ENCODE data around the gene SMPDL3B.

DNA sequence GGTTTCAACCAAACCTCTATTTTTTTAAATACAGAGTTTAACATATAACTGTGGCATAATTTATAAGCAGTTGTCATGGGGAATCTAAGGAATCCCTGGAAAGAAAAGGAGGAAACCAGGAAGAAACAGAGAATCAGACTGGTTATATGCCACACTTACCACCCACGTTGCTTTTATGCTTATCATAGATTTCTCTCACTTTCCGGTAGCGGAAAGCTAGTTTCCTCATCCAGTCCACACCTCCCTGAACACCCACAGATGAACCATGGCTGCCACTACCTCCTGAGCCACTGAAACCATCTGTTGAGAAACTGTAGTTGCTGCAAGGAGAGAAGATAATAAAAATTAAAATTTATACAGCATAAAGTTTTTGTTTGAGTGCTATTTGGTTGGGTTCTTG is 58.4 kb downstream of the SMPDL3B start:
- no peak for TF ChIP-seq NR2C2 (CRISPR knock-in tag; IDR thresholded peaks at IDR 0.05; ENCODE audit: borderline replicate concordance)
- TF ChIP-seq, protein P1, sequence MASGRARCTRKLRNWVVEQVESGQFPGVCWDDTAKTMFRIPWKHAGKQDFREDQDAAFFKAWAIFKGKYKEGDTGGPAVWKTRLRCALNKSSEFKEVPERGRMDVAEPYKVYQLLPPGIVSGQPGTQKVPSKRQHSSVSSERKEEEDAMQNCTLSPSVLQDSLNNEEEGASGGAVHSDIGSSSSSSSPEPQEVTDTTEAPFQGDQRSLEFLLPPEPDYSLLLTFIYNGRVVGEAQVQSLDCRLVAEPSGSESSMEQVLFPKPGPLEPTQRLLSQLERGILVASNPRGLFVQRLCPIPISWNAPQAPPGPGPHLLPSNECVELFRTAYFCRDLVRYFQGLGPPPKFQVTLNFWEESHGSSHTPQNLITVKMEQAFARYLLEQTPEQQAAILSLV (CRISPR knock-in tag; IDR thresholded peaks at IDR 0.05; ENCODE audit: borderline replicate concordance), result no peak
- TF ChIP-seq RBFOX2 (IDR thresholded peaks at IDR 0.05; ENCODE audit: low read depth, low read length), result no peak
- TF ChIP-seq SKI (IDR thresholded peaks at IDR 0.05; ENCODE audit: partially characterized antibody), result no peak
- TF ChIP-seq TSC22D2 (CRISPR knock-in tag; IDR thresholded peaks at IDR 0.05; ENCODE audit: borderline replicate concordance), result no peak
- TF ChIP-seq, protein P2, sequence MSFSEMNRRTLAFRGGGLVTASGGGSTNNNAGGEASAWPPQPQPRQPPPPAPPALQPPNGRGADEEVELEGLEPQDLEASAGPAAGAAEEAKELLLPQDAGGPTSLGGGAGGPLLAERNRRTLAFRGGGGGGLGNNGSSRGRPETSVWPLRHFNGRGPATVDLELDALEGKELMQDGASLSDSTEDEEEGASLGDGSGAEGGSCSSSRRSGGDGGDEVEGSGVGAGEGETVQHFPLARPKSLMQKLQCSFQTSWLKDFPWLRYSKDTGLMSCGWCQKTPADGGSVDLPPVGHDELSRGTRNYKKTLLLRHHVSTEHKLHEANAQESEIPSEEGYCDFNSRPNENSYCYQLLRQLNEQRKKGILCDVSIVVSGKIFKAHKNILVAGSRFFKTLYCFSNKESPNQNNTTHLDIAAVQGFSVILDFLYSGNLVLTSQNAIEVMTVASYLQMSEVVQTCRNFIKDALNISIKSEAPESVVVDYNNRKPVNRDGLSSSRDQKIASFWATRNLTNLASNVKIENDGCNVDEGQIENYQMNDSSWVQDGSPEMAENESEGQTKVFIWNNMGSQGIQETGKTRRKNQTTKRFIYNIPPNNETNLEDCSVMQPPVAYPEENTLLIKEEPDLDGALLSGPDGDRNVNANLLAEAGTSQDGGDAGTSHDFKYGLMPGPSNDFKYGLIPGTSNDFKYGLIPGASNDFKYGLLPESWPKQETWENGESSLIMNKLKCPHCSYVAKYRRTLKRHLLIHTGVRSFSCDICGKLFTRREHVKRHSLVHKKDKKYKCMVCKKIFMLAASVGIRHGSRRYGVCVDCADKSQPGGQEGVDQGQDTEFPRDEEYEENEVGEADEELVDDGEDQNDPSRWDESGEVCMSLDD (CRISPR knock-in tag; IDR thresholded peaks at IDR 0.05; ENCODE audit: borderline replicate concordance), result no peak
- TF ChIP-seq ZNF431 (CRISPR knock-in tag; IDR thresholded peaks at IDR 0.05; ENCODE audit: borderline replicate concordance, low read depth), result no peak
- TF ChIP-seq, protein P3, sequence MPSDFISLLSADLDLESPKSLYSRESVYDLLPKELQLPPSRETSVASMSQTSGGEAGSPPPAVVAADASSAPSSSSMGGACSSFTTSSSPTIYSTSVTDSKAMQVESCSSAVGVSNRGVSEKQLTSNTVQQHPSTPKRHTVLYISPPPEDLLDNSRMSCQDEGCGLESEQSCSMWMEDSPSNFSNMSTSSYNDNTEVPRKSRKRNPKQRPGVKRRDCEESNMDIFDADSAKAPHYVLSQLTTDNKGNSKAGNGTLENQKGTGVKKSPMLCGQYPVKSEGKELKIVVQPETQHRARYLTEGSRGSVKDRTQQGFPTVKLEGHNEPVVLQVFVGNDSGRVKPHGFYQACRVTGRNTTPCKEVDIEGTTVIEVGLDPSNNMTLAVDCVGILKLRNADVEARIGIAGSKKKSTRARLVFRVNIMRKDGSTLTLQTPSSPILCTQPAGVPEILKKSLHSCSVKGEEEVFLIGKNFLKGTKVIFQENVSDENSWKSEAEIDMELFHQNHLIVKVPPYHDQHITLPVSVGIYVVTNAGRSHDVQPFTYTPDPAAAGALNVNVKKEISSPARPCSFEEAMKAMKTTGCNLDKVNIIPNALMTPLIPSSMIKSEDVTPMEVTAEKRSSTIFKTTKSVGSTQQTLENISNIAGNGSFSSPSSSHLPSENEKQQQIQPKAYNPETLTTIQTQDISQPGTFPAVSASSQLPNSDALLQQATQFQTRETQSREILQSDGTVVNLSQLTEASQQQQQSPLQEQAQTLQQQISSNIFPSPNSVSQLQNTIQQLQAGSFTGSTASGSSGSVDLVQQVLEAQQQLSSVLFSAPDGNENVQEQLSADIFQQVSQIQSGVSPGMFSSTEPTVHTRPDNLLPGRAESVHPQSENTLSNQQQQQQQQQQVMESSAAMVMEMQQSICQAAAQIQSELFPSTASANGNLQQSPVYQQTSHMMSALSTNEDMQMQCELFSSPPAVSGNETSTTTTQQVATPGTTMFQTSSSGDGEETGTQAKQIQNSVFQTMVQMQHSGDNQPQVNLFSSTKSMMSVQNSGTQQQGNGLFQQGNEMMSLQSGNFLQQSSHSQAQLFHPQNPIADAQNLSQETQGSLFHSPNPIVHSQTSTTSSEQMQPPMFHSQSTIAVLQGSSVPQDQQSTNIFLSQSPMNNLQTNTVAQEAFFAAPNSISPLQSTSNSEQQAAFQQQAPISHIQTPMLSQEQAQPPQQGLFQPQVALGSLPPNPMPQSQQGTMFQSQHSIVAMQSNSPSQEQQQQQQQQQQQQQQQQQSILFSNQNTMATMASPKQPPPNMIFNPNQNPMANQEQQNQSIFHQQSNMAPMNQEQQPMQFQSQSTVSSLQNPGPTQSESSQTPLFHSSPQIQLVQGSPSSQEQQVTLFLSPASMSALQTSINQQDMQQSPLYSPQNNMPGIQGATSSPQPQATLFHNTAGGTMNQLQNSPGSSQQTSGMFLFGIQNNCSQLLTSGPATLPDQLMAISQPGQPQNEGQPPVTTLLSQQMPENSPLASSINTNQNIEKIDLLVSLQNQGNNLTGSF (CRISPR knock-in tag; IDR thresholded peaks at IDR 0.05), result no peak
- no peak for TF ChIP-seq LCORL (IDR thresholded peaks at IDR 0.05)
- no peak for TF ChIP-seq LCORL (CRISPR knock-in tag; IDR thresholded peaks at IDR 0.05)
- TF ChIP-seq RFX5 (IDR thresholded peaks at IDR 0.05; ENCODE audit: low read depth, low read length), result no peak
- no peak for TF ChIP-seq POLR2A (IDR thresholded peaks at IDR 0.05; ENCODE audit: insufficient read depth in 1 of 2, low read depth in 2 of 2, low read length in 2 of 2)
- TF ChIP-seq RAD21 (CRISPR knock-in tag; IDR thresholded peaks at IDR 0.05), result no peak
